Skeletal muscle tissue (tissue), 4 donors: ENCODE measurements around the gene OSBPL7. TPM values are rescaled to one million over a fixed set of nuclear protein-coding genes. Genes with fewer than 3 reads are reported as not detected.
A peak's percentile ranks its signal among the peaks of the same experiment; 100 is the strongest.

Source experiments
- H3K27ac ChIP-seq: one replicate; pipeline ENCODE4 v1.7.0; 2013; ENCODE audit warnings: mild to moderate bottlenecking, low read depth, low read length, inconsistent platforms
- H3K27me3 ChIP-seq, 3 donors: one replicate each; pipeline ENCODE4 v1.7.0; 2013; ENCODE audit warnings: low read length in 3 of 3; ENCODE audit not compliant: control insufficient read depth in 3 of 3, insufficient read depth in 3 of 3
- H3K36me3 ChIP-seq, 3 donors: one replicate each; pipeline ENCODE4 v1.7.0; 2013; ENCODE audit warnings: low read length in 3 of 3; ENCODE audit not compliant: control insufficient read depth in 3 of 3, insufficient read depth in 3 of 3
- H3K4me1 ChIP-seq, 3 donors: one replicate each; pipeline ENCODE4 v1.7.0; 2013; ENCODE audit warnings: low read length in 3 of 3, mild to moderate bottlenecking in 3 of 3; ENCODE audit not compliant: control insufficient read depth in 3 of 3, insufficient read depth in 3 of 3
- H3K4me3 ChIP-seq, 3 donors: one replicate each; pipeline ENCODE4 v1.7.0; 2013; ENCODE audit warnings: low read length in 3 of 3
- H3K9ac ChIP-seq, 3 donors: one replicate each; pipeline ENCODE4 v1.7.0; 2013; ENCODE audit warnings: low read length in 3 of 3, mild to moderate bottlenecking in 3 of 3, moderate library complexity in 2 of 3, low read depth in 1 of 3
- H3K9me3 ChIP-seq, 3 donors: one replicate each; pipeline ENCODE4 v1.7.0; 2013; ENCODE audit warnings: low read length in 3 of 3; ENCODE audit not compliant: control insufficient read depth in 3 of 3
- total RNA-seq: library from RNA; depleted of rRNA; stranded (reverse); fragments of >200 nt; gene quantifications from one replicate; pipeline ENCODE4 v1.2.3, GENCODE V29; 2014
- donor health status: Osteomylitis.

OSBPL7 gene
- total RNA-seq, 1 donor from 2014 or later: 8.4 TPM

GRCh38 chr17:47848198-47848513, 26.6 kb upstream of the OSBPL7 start:
- Histone ChIP-seq H3K27me3 (peaks cover 76 to 87% (median 85%) of the 10 kb centered on the region in 3 donors), H3K9ac (no peak overlapping the region), H3K36me3 (no peaks in the 10 kb centered on the region), H3K4me3 (no peak overlapping the region), H3K27ac (no peak overlapping the region), H3K9me3 (no peaks in the 10 kb centered on the region), H3K4me1 (peaks cover 3 to 20% (median 7%) of the 10 kb centered on the region in 3 donors)

- H3K4me1 ChIP-seq: peaks cover 3 to 19% (median 7%) of the 10 kb centered on the region in 3 donors
- H3K27me3 ChIP-seq: peaks cover 70 to 81% (median 79%) of the 10 kb centered on the region in 3 donors
- no peak overlapping the region for H3K4me3 ChIP-seq
- no peak overlapping the region for H3K9ac ChIP-seq
- no peaks in the 10 kb centered on the region for H3K9me3 ChIP-seq
- no peaks in the 10 kb centered on the region for H3K36me3 ChIP-seq
- no peak overlapping the region for H3K27ac ChIP-seq
Measured at GRCh38 chr17:47847341-47848197, 26.0 kb upstream of the OSBPL7 start.

- Histone ChIP-seq H3K9me3 (no peaks in the 10 kb centered on the region), H3K4me3 (no peak overlapping the region), H3K9ac (no peak overlapping the region), H3K27ac (no peak overlapping the region), H3K36me3 (no peaks in the 10 kb centered on the region), H3K4me1 (peaks cover 3 to 12% (median 6%) of the 10 kb centered on the region in 3 donors), H3K27me3 (peaks cover 62 to 74% (median 72%) of the 10 kb centered on the region in 3 donors)
Measured at GRCh38 chr17:47846716-47847340, 25.2 kb upstream of the OSBPL7 start.

- no peak overlapping the region for H3K4me3 ChIP-seq
- no peak overlapping the region for H3K27ac ChIP-seq
- H3K27me3 ChIP-seq: peaks cover 55 to 68% (median 66%) of the 10 kb centered on the region in 3 donors
- no peaks in the 10 kb centered on the region for H3K36me3 ChIP-seq
- no peak overlapping the region for H3K9ac ChIP-seq
- H3K4me1 ChIP-seq: peaks cover 6 to 18% (median 6%) of the 10 kb centered on the region in 3 donors
- no peaks in the 10 kb centered on the region for H3K9me3 ChIP-seq
Measured at GRCh38 chr17:47845716-47846075, 24.1 kb upstream of the OSBPL7 start.

GRCh38 chr17:47844814-47845715, 23.5 kb upstream of the OSBPL7 start:
- Histone ChIP-seq H3K36me3 (no peaks in the 10 kb centered on the region), H3K27ac (no peak overlapping the region), H3K9me3 (no peaks in the 10 kb centered on the region), H3K4me1 (peaks cover 11 to 21% (median 12%) of the 10 kb centered on the region in 3 donors), H3K9ac (no peak overlapping the region), H3K27me3 (peaks cover 49 to 62% (median 59%) of the 10 kb centered on the region in 3 donors), H3K4me3 (no peak overlapping the region)

GRCh38 chr17:47844227-47844626, 22.6 kb upstream of the OSBPL7 start:
- H3K27ac ChIP-seq: no peak overlapping the region
- peaks cover 44 to 53% (median 51%) of the 10 kb centered on the region in 3 donors for H3K27me3 ChIP-seq
- H3K36me3 ChIP-seq: peaks cover 0 to 5% (median 0%) of the 10 kb centered on the region in 3 donors
- H3K4me1 ChIP-seq: peaks cover 12 to 28% (median 15%) of the 10 kb centered on the region in 3 donors
- no peak overlapping the region for H3K9ac ChIP-seq
- no peak overlapping the region for H3K4me3 ChIP-seq
- no peaks in the 10 kb centered on the region for H3K9me3 ChIP-seq

- H3K9ac ChIP-seq: no peak overlapping the region
Measured at GRCh38 chr17:47843391-47843730, 21.8 kb upstream of the OSBPL7 start.

GRCh38 chr17:47841488-47842291, 20.1 kb upstream of the OSBPL7 start:
- H3K9ac ChIP-seq: peak overlapping the region; percentile 86 to 95 (median 89)
- peaks cover 12 to 25% (median 15%) of the 10 kb centered on the region in 3 donors for H3K4me1 ChIP-seq
- H3K9me3 ChIP-seq: no peaks in the 10 kb centered on the region
- peak overlapping the region; percentile 49 for H3K27ac ChIP-seq
- peaks cover 14 to 19% (median 14%) of the 10 kb centered on the region in 3 donors for H3K36me3 ChIP-seq
- H3K4me3 ChIP-seq: peak overlapping the region; percentile 17 to 98 (median 92)
- H3K27me3 ChIP-seq: peaks cover 21 to 28% (median 26%) of the 10 kb centered on the region in 3 donors

More at GRCh38 chr17:47843391-47843730, 21.8 kb upstream of the OSBPL7 start:
- Histone ChIP-seq H3K4me1 (peaks cover 12 to 29% (median 15%) of the 10 kb centered on the region in 3 donors), H3K36me3 (peaks cover 2 to 10% (median 2%) of the 10 kb centered on the region in 3 donors), H3K4me3 (no peak overlapping the region), H3K9me3 (no peaks in the 10 kb centered on the region), H3K27ac (no peak overlapping the region), H3K27me3 (peaks cover 37 to 45% (median 42%) of the 10 kb centered on the region in 3 donors)
